Activated naive CD4-positive, alpha-beta T cell treated with anti-CD3 and anti-CD28 coated beads for 36 hours (primary cell): ENCODE results near the gene NUPR1. TPM values are rescaled to one million over a fixed set of nuclear protein-coding genes. Genes with fewer than 3 reads are reported as not detected.
"Not testable (repeated sequence)": the region's sequence is repeated elsewhere in the genome, so short reads cannot be mapped to it uniquely, and the experiment has no call there.

ENCODE experiments used
- CTCF ChIA-PET: fragments of 350-600 bp; sonication (Branson Sonifier 250); formaldehyde crosslinking; loops from one replicate; lab custom pipeline; 2021; ENCODE audit warnings: antibody characterized with exemption; lab: Charles Lee
- DNase-seq: peaks from one replicate; pipeline ENCODE4 v3.0.0-alpha.2; 2020
- H3K27ac Mint-ChIP-seq: one replicate; pipeline ENCODE4 v1.8.0; 2021; ENCODE audit warnings: mild to moderate bottlenecking, mixed read lengths
- H3K27me3 Mint-ChIP-seq: one replicate; pipeline ENCODE4 v1.8.0; 2021; ENCODE audit warnings: low read depth, mixed read lengths
- H3K36me3 Mint-ChIP-seq: one replicate; pipeline ENCODE4 v1.8.0; 2021; ENCODE audit warnings: low read depth, mixed read lengths
- H3K4me1 Mint-ChIP-seq: one replicate; pipeline ENCODE4 v1.8.0; 2021; ENCODE audit warnings: low read depth, mixed read lengths
- H3K4me3 Mint-ChIP-seq: one replicate; pipeline ENCODE4 v1.8.0; 2021; ENCODE audit warnings: mild to moderate bottlenecking, moderate library complexity, mixed read lengths
- H3K9me3 Mint-ChIP-seq: one replicate; pipeline ENCODE4 v1.8.0; 2021; ENCODE audit warnings: mixed read lengths
- intact Hi-C: fragments of 100-400 bp; cut with micrococcal nuclease; formaldehyde crosslinking; loops from one replicate; pipeline ENCODE4 v1.15.1; 2023
- total RNA-seq, 2 experiments: library from RNA; stranded (reverse); gene quantifications; one replicate each; pipeline ENCODE4 v1.2.3, GENCODE V29; 2021

The NUPR1 gene
- total RNA-seq, 2 experiments from 2014 or later, result not detected

DNA sequence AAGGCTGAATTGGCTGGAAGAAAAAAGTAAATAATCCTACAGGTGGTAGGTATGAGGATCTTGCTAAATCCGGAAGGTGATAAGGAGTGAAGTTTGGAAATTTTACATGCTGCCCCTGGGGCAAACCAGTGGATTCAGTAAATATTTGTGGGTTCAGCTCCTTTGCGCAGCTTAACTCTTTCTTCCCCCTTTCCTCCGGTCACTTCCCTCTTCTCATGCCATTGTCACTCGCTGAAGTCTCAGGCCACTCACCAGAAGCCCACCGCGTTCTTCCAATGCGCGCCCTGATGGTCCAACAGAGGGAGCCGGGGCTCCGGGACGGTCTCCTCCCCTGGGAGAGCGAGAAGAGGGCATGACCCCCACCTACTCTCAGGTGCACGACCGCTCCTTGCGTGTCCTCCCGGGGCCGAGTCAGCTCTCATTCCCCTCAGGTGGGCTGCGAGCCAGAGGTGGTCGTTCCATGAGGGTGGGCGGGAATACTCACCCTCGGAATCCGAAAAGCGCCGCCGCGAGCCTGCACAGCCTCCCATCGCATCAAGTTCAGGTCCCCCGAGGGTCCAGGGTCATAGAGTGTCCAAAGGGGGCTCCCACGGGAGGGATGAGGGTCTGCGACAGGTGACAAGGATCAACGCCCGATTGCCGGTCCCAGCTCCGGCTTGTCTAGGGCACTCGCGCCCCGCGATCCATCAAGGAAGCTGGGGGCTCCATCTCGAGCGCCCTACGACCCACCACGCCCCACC, 47.4 kb downstream of the NUPR1 start:
- intact Hi-C loops, result no loop called here
- CTCF ChIA-PET, result interaction anchor here (0.6 to 1.5 kb wide), 8 partner anchors 10 to 472 kb away, joined by 3 to 5 read pairs (median 3); no protein-coding TSS in a partner anchor
- Mint-ChIP-seq H3K27ac (peak overlapping the region; percentile 99), H3K4me1 (peaks cover 51% of the 10 kb centered on the region), H3K27me3 (no peaks in the 10 kb centered on the region), H3K36me3 (peaks cover 2% of the 10 kb centered on the region), H3K4me3 (peak overlapping the region; percentile 97), H3K9me3 (no peaks in the 10 kb centered on the region)
- peak; percentile 26 for DNase-seq

GRCh38 chr16:28486266-28486665, 52.5 kb downstream of the NUPR1 start:
- Mint-ChIP-seq H3K36me3 (peaks cover 2% of the 10 kb centered on the region), H3K27ac (no peak overlapping the region), H3K9me3 (no peaks in the 10 kb centered on the region), H3K4me1 (peaks cover 13% of the 10 kb centered on the region), H3K27me3 (no peaks in the 10 kb centered on the region), H3K4me3 (no peak overlapping the region)
- no peak for DNase-seq
- CTCF ChIA-PET, result no interaction called here
- intact Hi-C loops, result no loop called here

GRCh38 chr16:28483361-28483760, 55.4 kb downstream of the NUPR1 start:
- H3K9me3 Mint-ChIP-seq, H3K36me3 Mint-ChIP-seq, DNase-seq, intact Hi-C loops, H3K27me3 Mint-ChIP-seq, H3K4me1 Mint-ChIP-seq, H3K27ac Mint-ChIP-seq, H3K4me3 Mint-ChIP-seq: not testable (repeated sequence)
- CTCF ChIA-PET, result interaction anchor here (0.6 kb wide), 1 partner anchor 80 kb away, joined by 4 read pairs; no protein-coding TSS in a partner anchor

Other genes with a start within 250 kb of the NUPR1 start
- gene SBK1, start 246.4 kb downstream of the NUPR1 start, total RNA-seq, result 1 to 10 TPM; 2.8 to 3.4 TPM
- 1 to 10 TPM; 2.0 TPM for gene NPIPB6, start 175.5 kb downstream of the NUPR1 start, total RNA-seq
- gene EIF3CL, start 135.1 kb downstream of the NUPR1 start, total RNA-seq, result 10 to 100 TPM; 88.3 to 96.9 TPM
- not detected for gene NPIPB7, start 66.6 kb downstream of the NUPR1 start, total RNA-seq
- gene CLN3, start 46.9 kb downstream of the NUPR1 start, total RNA-seq, result 10 to 100 TPM in 1 of 2 experiments, 1 to 10 TPM in 1; 9.9 to 10.4 TPM
- gene APOBR, start 44.3 kb downstream of the NUPR1 start, total RNA-seq, result under 1 TPM; 0.72 to 0.77 TPM
- gene IL27, start 32.1 kb downstream of the NUPR1 start, total RNA-seq, result not detected
- gene SGF29, start 14.9 kb upstream of the NUPR1 start, total RNA-seq, result 10 to 100 TPM; 15.9 TPM
- gene SULT1A2, start 58.1 kb upstream of the NUPR1 start, total RNA-seq, result under 1 TPM; 0.29 to 0.40 TPM
- 10 to 100 TPM in 1 of 2 experiments, 1 to 10 TPM in 1; 9.7 to 10.8 TPM for gene SULT1A1, start 71.1 kb upstream of the NUPR1 start, total RNA-seq
- gene NPIPB8, start 99.1 kb upstream of the NUPR1 start, total RNA-seq, result not detected
- 1,000 to 10,000 TPM; 1,095 to 1,121 TPM for gene EIF3C, start 172.5 kb upstream of the NUPR1 start, total RNA-seq
- 1 to 10 TPM in 1 of 2 experiments, under 1 TPM in 1; 0.91 to 1.1 TPM for gene NPIPB9, start 212.8 kb upstream of the NUPR1 start, total RNA-seq